SK-N-DZ (cell line): ENCODE results near the gene DYNLT1.
"Not testable (repeated sequence)": the region's sequence is repeated elsewhere in the genome, so short reads cannot be mapped to it uniquely, and the experiment has no call there.

Source experiments
- DNase-seq: peaks from one replicate; pipeline ENCODE4 v3.0.0-alpha.2; 2015; ENCODE audit warnings: low spot score

DYNLT1 gene

GRCh38 chr6:158624684-158625682, 19.6 kb downstream of the DYNLT1 start:
- DNase-seq: no peak

DNA sequence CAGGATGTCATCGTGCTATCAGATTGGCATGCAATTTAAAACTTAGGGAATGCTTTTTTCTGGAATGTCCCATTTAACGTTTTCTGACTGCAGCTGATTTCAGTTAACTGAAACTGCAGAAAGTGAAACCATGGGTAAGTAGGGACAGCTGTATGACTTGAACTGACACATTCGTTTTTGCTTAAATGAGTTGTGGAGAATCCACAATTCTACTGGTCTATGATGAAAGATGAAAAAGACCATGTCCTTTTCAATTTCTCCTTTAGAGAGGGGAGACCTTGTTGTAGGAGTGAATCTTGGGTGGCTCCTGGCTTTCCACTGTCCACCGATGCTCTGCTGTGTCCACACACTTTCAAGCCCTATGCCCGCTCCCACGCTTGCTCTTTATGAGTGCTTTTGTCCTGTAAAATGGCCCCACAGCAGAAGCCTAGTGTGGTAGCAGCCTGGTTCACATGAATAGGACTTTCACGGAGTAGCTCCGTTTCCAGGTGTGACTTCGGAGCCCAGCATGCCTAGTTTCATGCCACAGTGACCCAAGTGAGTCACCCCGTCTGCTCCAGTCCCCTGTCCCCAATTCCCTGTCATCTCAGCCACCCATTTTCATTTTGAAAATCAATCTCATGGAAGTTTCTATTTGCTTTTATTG, 21.9 kb downstream of the DYNLT1 start:
- no peak for DNase-seq

DNA sequence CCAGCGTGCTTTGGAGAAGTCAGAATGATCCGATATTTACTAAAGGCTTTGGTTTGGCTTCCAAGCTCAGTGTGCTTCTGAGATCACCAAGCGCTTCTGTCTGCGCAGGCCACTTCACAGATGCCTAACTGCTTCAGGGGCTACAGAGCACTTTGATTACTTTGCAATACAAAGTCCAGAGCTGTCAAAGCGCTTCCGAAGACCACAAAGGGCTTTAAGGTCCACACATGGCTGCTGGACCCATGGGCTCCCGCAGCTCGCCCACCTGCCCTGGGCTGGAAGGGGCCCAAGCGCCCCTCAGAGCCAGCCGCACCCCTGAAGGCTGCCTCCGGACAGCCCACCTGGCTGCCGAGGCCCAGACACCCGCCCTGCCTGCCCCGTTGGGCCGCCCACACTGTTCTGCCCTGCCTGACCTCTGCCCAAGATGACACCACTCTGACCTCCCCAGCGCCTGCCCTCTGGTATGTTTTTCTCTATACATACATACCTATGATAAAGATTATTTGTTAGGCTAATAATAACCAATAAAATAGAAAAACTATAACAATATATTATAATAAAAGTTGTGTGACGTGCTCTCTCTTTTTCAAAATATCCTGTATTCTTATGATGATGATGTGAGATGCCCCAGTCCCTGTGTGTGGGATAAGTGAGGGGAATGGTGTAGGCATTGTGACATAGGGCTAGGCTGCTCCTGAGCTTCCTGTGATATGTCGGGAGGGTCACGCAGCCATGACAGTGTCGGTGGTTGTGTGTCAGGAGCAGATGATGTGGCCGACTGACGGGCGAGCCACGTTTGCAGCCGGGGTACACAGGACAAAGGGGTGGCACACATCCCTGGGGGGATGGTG, 22.6 kb downstream of the DYNLT1 start:
- DNase-seq: peak; percentile 91

- DNase-seq: no peak
These were observed 23.4 kb downstream of the DYNLT1 start for GRCh38 chr6:158620963-158621693.

DNA sequence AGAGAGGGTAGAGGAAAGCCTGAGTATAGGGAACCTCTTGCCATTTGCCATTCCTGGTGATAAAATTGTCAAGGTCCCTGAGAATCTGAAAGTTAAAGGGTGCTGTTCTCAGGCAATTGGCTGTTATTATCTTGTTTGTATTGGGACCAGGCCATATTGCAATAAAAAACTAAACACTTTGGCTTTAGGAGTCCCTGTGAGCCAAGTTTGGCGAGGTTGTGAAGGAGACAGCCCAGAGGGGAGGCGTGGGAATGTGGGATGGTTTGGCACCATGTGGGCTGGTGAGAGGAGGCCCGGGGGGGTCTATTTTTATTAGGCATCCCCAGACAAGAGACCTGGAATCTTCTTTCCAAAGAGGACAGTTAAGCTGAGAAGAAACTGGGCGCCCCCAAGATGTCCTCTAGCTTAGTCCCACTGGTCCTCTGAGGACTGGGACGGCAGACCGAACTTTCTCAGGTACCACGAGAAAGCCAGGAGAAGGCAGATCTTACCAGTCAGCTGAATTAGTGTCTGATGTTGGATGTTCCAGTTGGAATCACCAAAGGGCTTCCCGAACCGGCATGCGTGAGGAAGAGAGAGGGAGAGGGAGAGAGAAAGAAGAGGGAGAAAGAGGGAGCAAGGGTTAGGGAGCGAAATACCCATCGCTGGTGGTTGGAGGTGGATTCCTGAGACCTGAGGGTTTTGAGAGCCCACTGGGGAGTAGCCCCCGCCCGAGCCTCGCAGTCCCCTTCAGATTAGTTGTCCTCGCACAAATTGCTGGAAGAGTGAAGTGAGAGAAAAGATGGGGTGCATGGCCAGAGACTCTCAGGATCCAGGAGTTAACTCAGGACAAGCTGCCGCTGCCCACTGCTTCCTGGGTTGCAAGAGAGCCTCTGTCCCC, 24.4 kb downstream of the DYNLT1 start:
- DNase-seq: no peak

DNA sequence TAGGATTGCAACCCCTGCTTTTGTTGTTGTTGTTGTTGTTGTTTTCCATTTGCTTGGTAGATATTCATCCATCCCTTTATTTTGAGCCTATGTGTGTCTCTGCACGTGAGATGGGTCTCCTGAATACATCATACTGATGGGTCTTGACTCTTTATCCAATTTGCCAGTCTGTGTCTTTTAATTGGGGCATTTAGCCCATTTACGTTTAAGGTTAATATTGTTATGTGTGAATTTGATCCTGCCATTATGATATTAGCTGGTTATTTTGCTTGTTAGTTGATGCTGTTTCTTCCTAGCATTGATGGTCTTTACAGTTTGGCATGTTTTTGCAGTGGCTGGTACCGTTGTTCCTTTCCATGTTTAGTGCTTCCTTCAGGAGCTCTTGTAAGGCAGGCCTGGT, 26.3 kb downstream of the DYNLT1 start:
- peak; percentile 55 for DNase-seq

- not testable (repeated sequence) for DNase-seq
These were observed 29.9 kb downstream of the DYNLT1 start for GRCh38 chr6:158614606-158615005.

- DNase-seq: no peak
These were observed 32.8 kb downstream of the DYNLT1 start for GRCh38 chr6:158611541-158612370.

- DNase-seq: no peak
These were observed 33.5 kb downstream of the DYNLT1 start for GRCh38 chr6:158611039-158611438.

- no peak for DNase-seq
These were observed 34.1 kb downstream of the DYNLT1 start for GRCh38 chr6:158610319-158610968.

GRCh38 chr6:158609455-158610155, 34.9 kb downstream of the DYNLT1 start:
- no peak for DNase-seq

DNA sequence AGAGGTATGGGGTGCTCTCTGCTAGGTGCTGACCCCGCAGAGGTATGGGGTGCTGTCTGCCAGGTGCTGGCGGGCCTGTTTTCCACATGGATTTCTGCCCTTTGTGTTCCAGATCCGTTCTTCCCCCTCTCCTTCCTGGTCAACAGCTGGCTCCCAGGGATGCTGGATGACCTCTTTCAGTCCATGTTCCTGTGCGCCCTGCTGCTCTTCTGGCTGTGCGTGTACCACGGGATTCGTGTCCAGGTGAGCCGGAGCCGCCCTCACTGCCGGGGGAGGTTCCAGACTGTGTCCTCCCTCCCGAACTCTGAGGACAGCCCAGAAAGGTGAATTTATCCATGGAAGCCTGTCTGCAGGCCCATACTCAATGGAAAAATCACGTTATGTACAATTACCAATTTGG, 36.3 kb downstream of the DYNLT1 start:
- DNase-seq: no peak

- DNase-seq: no peak
These were observed 37.0 kb downstream of the DYNLT1 start for GRCh38 chr6:158607411-158608170.

GRCh38 chr6:158606935-158607334, 37.6 kb downstream of the DYNLT1 start:
- DNase-seq: no peak

DNA sequence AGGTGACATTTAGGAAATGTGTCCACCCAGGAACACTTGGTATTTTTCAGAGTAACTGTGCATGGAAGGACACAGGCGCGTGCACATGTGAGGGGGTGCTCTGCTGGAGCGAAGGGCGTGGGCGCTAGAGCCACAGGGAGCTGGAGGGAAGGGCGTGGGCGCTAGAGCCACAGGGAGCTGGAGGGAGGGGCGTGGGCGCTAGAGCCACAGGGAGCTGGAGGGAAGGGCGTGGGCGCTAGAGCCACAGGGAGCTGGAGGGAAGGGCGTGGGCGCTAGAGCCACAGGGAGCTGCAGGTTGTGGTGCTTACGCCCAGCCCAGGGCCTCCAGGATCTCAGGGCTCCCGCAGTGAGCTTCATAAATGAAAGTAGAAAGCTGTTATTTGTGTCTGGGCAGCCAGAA, 38.5 kb downstream of the DYNLT1 start:
- not testable (repeated sequence) for DNase-seq

DNA sequence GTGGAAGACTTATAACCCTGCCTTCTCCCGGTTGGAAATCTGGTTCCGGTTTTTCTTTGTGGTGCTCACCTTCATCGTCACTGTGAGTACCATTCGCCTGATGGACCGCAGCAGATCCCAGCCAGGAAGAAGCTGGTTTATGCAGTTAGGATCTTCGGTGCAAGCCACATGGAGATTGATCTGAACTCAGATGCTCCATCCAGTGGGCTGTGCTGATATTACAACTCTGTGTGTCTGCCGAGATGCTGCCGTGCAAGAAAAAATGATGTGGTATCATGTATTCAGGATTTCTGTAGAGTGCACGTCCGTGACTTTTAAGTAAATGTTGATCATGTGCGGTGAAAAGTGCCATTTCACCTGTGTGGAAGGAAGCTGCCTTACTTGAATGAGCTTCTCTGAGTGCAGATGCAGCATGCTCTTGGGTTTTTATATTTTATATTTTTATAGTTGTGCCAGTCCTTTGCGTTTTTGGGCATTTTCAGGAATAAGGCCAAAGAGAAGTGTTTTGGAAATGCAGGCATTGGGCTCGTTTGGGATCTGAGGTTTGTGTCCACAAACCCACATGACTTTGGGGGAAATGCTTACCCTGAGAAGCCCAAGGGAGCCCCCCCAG, 39.2 kb downstream of the DYNLT1 start:
- peak; percentile 82 for DNase-seq

DNA sequence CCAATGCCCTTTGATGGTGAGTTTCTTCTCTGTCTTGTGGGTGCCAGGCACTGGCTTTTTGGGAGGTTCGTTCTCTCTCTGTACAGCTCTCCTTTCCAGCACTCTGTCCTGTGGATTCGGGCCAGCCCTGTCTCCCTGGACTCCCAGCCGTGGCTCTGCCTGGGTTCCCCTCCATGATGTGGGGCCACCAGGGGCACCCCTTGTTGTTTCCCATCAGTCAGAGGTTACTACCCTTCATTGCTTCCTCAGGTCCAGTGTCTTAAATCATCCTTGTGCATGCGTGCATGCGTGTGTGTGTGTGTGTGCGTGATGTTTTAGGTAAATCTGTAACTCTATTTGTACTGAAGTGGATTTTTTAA, 40.5 kb downstream of the DYNLT1 start:
- no peak for DNase-seq
